ENCODE data around the gene SMIM45.

The SMIM45 gene

DNA sequence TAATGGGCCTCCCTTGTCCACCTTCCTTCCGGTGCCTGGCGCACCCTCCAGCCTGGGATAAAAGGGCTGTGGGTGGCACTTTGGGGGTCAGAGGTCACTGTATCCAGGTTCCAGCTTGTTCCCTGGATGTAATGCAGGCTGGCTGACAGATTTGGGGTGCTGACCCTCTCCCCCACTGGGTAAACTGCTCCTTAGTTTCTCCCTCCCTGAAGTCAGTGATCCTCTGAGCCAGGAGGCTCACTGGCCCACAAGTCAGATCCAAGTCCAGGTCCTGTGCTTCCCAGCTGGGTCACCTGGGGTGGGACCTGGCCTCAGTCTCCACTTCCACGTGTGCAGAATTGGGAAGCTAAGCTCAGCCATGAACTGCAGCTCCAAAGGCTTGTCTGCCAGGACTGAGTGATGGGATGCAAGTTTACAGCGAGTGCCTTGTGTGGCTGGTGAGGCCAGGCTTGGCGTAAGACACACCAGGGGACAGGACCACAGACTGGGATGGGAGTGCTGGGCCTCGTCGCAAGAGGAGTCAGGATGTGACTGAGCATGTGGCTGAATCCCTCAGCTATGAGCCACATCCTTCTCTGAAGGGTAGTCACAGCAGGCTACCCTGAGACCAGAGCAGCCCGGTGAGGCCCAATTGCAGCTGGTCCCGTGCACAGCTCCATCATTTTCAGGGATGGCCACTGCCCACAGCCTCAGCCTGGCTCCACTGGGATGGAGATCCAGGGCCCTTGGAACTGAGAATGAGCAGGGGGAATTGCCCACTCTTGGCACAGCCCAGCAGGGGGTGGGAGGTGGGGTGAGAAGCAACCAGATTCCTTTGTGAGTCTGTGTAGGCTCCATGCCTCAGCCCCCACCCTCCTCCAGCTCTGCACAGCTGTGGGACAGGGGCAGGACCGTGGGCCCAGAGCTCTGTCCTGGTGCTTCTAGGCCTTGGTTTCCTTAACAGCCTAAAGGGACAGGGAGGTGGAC is 44.2 kb upstream of the SMIM45 start:
- Mint-ChIP-seq H3K9me3 (ENCODE audit: low read depth) (no peaks in the 10 kb centered on the region), H3K4me3 (ENCODE audit: low read depth) (no peak overlapping the region), H3K36me3 (ENCODE audit: insufficient read depth) (peaks cover 9% of the 10 kb centered on the region), H3K27me3 (peaks cover 29% of the 10 kb centered on the region), H3K4me1 (ENCODE audit: low read depth) (no peaks in the 10 kb centered on the region), H3K27ac (no peak overlapping the region)
- no peak for DNase-seq (ENCODE audit: low spot score, unreplicated experiment)
- no peak for TF ChIP-seq CTCF (IDR thresholded peaks at IDR 0.05; ENCODE audit: unreplicated experiment)

GRCh38 chr22:41908411-41909309 is 43.3 kb upstream of the SMIM45 start:
- Mint-ChIP-seq H3K4me1 (ENCODE audit: low read depth) (peaks cover 1% of the 10 kb centered on the region), H3K4me3 (ENCODE audit: low read depth) (no peak overlapping the region), H3K27ac (no peak overlapping the region), H3K27me3 (peaks cover 37% of the 10 kb centered on the region), H3K36me3 (ENCODE audit: insufficient read depth) (peaks cover 9% of the 10 kb centered on the region), H3K9me3 (ENCODE audit: low read depth) (no peaks in the 10 kb centered on the region)
- no peak for DNase-seq (ENCODE audit: low spot score, unreplicated experiment)
- no peak for TF ChIP-seq CTCF (IDR thresholded peaks at IDR 0.05; ENCODE audit: unreplicated experiment)

DNA sequence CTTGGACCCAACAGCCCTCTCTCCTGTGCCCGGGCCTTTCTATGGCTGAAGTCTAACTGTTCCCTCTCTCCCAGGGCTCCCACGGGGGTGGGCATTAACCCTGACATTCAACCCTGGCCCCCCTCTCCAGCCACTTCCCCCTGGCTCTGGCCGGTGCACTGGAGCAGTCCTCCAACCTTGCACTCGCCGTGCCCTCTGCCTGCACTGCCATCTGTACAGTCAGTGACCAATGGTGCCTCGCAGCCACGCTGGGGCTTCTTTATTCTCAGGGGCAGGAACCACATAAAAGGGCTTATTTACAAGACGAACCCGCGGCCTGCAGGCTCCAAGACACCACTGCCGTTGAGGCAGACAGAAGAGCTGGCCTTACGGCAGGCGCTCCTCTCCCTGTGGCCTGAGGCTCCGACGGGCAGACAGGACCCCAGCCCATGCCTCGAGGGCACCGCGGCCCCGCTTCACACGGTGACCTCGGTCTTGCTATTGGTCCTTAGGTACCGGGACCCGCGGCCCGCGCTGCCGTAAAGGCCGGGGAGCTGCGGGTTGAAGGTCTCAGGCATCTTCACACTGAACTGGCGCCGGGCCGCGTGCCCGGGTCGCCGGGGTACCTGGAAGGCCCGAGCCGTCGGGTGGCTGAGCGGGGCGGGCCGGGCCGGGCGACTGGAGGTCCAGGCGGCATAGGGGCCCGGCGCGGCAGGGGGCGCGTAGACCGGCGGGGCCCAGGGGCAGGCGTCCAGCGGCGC is 42.5 kb upstream of the SMIM45 start:
- H3K36me3 Mint-ChIP-seq (ENCODE audit: insufficient read depth), result peaks cover 6% of the 10 kb centered on the region
- H3K4me3 Mint-ChIP-seq (ENCODE audit: low read depth), result no peak overlapping the region
- no peak for TF ChIP-seq CTCF (IDR thresholded peaks at IDR 0.05; ENCODE audit: unreplicated experiment)
- no peak for DNase-seq (ENCODE audit: low spot score, unreplicated experiment)
- no peaks in the 10 kb centered on the region for H3K9me3 Mint-ChIP-seq (ENCODE audit: low read depth)
- no peak overlapping the region for H3K27ac Mint-ChIP-seq
- H3K4me1 Mint-ChIP-seq (ENCODE audit: low read depth), result peaks cover 1% of the 10 kb centered on the region
- peaks cover 37% of the 10 kb centered on the region for H3K27me3 Mint-ChIP-seq

DNA sequence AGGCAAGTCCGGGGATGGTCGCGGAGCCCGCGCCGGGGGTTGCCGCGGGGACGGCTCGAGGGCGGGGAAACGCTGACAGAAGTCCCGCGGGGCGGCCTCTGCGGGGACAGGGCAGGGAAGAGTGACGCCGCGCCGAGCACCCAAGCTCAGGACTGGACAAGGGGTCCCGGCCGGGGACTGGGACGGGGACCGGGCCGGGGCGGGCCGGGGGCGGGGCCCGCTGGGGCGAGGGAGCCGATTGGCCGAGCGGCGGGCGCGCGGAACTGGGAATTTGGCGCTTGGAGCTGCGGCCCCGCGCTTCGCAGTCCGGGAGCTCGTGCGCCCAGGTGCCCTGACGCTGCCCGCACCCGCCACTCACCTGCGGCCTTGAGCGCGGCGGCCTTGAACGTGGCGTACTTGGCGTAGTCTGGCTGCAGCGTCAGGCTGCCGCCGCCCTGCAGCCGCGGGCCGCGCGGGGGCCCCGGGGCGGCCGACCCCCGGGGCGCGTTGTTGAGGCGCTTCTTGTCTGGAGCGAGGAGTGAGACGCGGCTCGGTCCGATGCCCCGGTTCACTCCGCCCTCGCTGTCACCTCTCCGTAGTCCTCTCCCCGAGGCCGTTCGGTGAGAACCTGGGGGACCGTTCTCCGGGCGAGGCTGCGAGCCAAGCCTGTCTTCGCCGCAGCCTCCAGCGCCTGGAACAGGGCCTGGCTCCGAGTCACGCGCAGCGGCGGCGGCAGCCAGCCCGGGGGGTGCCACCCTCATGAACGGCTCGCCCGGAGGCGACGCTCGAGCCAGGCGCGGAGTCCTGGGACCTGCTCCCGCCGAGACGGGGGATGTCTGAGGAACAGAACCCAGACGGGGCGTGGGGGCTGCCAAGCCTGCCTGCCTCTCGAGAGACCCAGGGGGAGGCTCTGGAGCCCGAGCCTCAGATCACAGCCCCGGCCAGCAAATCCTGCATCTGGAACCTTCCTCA is 41.6 kb upstream of the SMIM45 start:
- H3K36me3 Mint-ChIP-seq (ENCODE audit: insufficient read depth), result peaks cover 6% of the 10 kb centered on the region
- DNase-seq (ENCODE audit: low spot score, unreplicated experiment), result no peak
- no peaks in the 10 kb centered on the region for H3K9me3 Mint-ChIP-seq (ENCODE audit: low read depth)
- peaks cover 39% of the 10 kb centered on the region for H3K27me3 Mint-ChIP-seq
- no peak overlapping the region for H3K4me3 Mint-ChIP-seq (ENCODE audit: low read depth)
- peaks cover 1% of the 10 kb centered on the region for H3K4me1 Mint-ChIP-seq (ENCODE audit: low read depth)
- TF ChIP-seq CTCF (IDR thresholded peaks at IDR 0.05; ENCODE audit: unreplicated experiment), result no peak
- no peak overlapping the region for H3K27ac Mint-ChIP-seq
